Transverse colon (tissue), 4 donors: ENCODE results near the gene IFRD2.

Experiments used
- EP300 ChIP-seq: sonication (generic); formaldehyde crosslinking; IDR thresholded peaks from one replicate; pipeline ENCODE4 v1.6.1; 2017; ENCODE audit warnings: antibody characterized with exemption, low read depth
- POLR2A ChIP-seq: fragments of 450-650 bp; IDR thresholded peaks from one replicate; pipeline ENCODE4 v1.6.1; 2016; ENCODE audit warnings: antibody characterized with exemption, mild to moderate bottlenecking, moderate library complexity
- POLR2AphosphoS5 ChIP-seq, 3 donors: sonication (generic); formaldehyde crosslinking; IDR thresholded peaks; one replicate each; pipeline ENCODE4 v1.6.1; 2016; ENCODE audit warnings: antibody characterized with exemption in 3 of 3
- TF ChIP-seq, protein P1 (sequence below), 5 experiments: fragments of 200-600 bp in 3 of 5; fragments of 450-650 bp in 2 of 5; sonication (generic) in 3 of 5; IDR thresholded peaks; 1 replicate in 2 of 5; 2 replicates in 3 of 5; pipeline ENCODE4 v1.5.1; 2016 to 2017; ENCODE audit warnings: antibody characterized with exemption in 5 of 5, inconsistent platforms in 3 of 5, mild to moderate bottlenecking in 2 of 5, moderate library complexity in 1 of 5

- TF ChIP-seq, protein P1, sequence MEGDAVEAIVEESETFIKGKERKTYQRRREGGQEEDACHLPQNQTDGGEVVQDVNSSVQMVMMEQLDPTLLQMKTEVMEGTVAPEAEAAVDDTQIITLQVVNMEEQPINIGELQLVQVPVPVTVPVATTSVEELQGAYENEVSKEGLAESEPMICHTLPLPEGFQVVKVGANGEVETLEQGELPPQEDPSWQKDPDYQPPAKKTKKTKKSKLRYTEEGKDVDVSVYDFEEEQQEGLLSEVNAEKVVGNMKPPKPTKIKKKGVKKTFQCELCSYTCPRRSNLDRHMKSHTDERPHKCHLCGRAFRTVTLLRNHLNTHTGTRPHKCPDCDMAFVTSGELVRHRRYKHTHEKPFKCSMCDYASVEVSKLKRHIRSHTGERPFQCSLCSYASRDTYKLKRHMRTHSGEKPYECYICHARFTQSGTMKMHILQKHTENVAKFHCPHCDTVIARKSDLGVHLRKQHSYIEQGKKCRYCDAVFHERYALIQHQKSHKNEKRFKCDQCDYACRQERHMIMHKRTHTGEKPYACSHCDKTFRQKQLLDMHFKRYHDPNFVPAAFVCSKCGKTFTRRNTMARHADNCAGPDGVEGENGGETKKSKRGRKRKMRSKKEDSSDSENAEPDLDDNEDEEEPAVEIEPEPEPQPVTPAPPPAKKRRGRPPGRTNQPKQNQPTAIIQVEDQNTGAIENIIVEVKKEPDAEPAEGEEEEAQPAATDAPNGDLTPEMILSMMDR (IDR thresholded peaks at IDR 0.05) = no peak
- TF ChIP-seq POLR2AphosphoS5 (IDR thresholded peaks at IDR 0.05) = no peak
- no peak for TF ChIP-seq POLR2A
- no peak for TF ChIP-seq EP300
These were observed 24.0 kb downstream of the IFRD2 start for GRCh38 chr3:50268276-50268675.
